IgD-negative memory B cell (primary cell): ENCODE data around the gene PHPT1. TPM values are rescaled to one million over a fixed set of nuclear protein-coding genes. Genes with fewer than 3 reads are reported as not detected.
A peak's percentile ranks its signal among the peaks of the same experiment; 100 is the strongest.
"Not testable (repeated sequence)": the region's sequence is repeated elsewhere in the genome, so short reads cannot be mapped to it uniquely, and the experiment has no call there.

ENCODE experiments used
- H3K27ac Mint-ChIP-seq, 3 donors: one replicate each; pipeline ENCODE4 v1.8.0; 2020 to 2022; ENCODE audit warnings: mild to moderate bottlenecking in 3 of 3, mixed read lengths in 3 of 3, moderate library complexity in 1 of 3
- H3K27me3 Mint-ChIP-seq: one replicate; pipeline ENCODE4 v1.8.0; 2021; ENCODE audit warnings: mixed read lengths
- H3K36me3 Mint-ChIP-seq: one replicate; pipeline ENCODE4 v1.8.0; 2020; ENCODE audit warnings: mild to moderate bottlenecking, mixed read lengths
- H3K4me1 Mint-ChIP-seq, 3 donors: one replicate each; pipeline ENCODE4 v1.8.0; 2020 to 2022; ENCODE audit warnings: mixed read lengths in 3 of 3, mild to moderate bottlenecking in 1 of 3
- H3K4me3 Mint-ChIP-seq, 4 donors: one replicate each; pipeline ENCODE4 v1.8.0; 2020 to 2022; ENCODE audit warnings: mild to moderate bottlenecking in 4 of 4, mixed read lengths in 4 of 4, moderate library complexity in 3 of 4
- H3K9me3 Mint-ChIP-seq, 3 donors: one replicate each; pipeline ENCODE4 v1.8.0; 2020 to 2021; ENCODE audit warnings: mixed read lengths in 3 of 3, mild to moderate bottlenecking in 1 of 3
- polyA plus RNA-seq: library from polyadenylated mRNA; unstranded; fragments of 300-500 nt; fragmentation: Illumina TruSeq; gene quantifications from one replicate; pipeline ENCODE4 v1.2.3, GENCODE V29; 2021

The PHPT1 gene
- polyA plus RNA-seq, 1 donor from 2014 or later, result 91.6 TPM

GRCh38 chr9:136840140-136840876, 8.9 kb upstream of the PHPT1 start:
- Mint-ChIP-seq H3K4me1 (peaks cover 3 to 5% (median 4%) of the 10 kb centered on the region in 3 donors), H3K27ac (peak overlapping the region in 1 of 3 donors; percentile 68), H3K9me3 (no peaks in the 10 kb centered on the region), H3K36me3 (no peaks in the 10 kb centered on the region), H3K27me3 (peaks cover 4% of the 10 kb centered on the region), H3K4me3 (peak overlapping the region in 2 of 4 donors; percentile 35 to 83)

- H3K4me1 Mint-ChIP-seq, result peaks cover 3 to 5% (median 4%) of the 10 kb centered on the region in 3 donors
- H3K9me3 Mint-ChIP-seq, result no peaks in the 10 kb centered on the region
- H3K36me3 Mint-ChIP-seq, result no peaks in the 10 kb centered on the region
- H3K4me3 Mint-ChIP-seq, result peak overlapping the region in 1 of 4 donors; percentile 89
- H3K27ac Mint-ChIP-seq, result peak overlapping the region in 1 of 3 donors; percentile 90
- H3K27me3 Mint-ChIP-seq, result peaks cover 4% of the 10 kb centered on the region
Observed at GRCh38 chr9:136840877-136841645, 8.1 kb upstream of the PHPT1 start.

- peak overlapping the region; percentile 86 to 95 (median 90) for H3K27ac Mint-ChIP-seq
- not testable (repeated sequence) for H3K27me3 Mint-ChIP-seq, H3K36me3 Mint-ChIP-seq, H3K9me3 Mint-ChIP-seq, H3K4me1 Mint-ChIP-seq
- peak overlapping the region; percentile 87 to 96 (median 92) for H3K4me3 Mint-ChIP-seq
Observed at GRCh38 chr9:136841646-136842379, 7.4 kb upstream of the PHPT1 start.

- H3K9me3 Mint-ChIP-seq, H3K27me3 Mint-ChIP-seq: not testable (repeated sequence)
- peak within 1 kb of the TSS; percentile 87 to 96 (median 94) for H3K4me3 Mint-ChIP-seq
Observed at GRCh38 chr9:136842380-136842948, 6.7 kb upstream of the PHPT1 start, which contains the start of gene AJM1. TSS of gene AJM1 (plus strand) at chr9:136842478. CDS start at chr9:136844415, 1,937 bp downstream.

GRCh38 chr9:136843159-136843800, 5.9 kb upstream of the PHPT1 start:
- H3K27me3 Mint-ChIP-seq, result peaks cover 12% of the 10 kb centered on the region
- peak overlapping the region; percentile 72 to 92 (median 86) for H3K4me3 Mint-ChIP-seq
- not testable (repeated sequence) for H3K4me1 Mint-ChIP-seq, H3K9me3 Mint-ChIP-seq, H3K36me3 Mint-ChIP-seq
- H3K27ac Mint-ChIP-seq, result peak overlapping the region; percentile 81 to 94 (median 85)

More at GRCh38 chr9:136842380-136842948, 6.7 kb upstream of the PHPT1 start, which contains the start of gene AJM1:
- H3K36me3 Mint-ChIP-seq, H3K4me1 Mint-ChIP-seq: not testable (repeated sequence)
- peak within 1 kb of the TSS; percentile 86 to 95 (median 90) for H3K27ac Mint-ChIP-seq

GRCh38 chr9:136843801-136844740, 5.1 kb upstream of the PHPT1 start:
- Mint-ChIP-seq H3K27ac (peak overlapping the region; percentile 81 to 94 (median 85)), H3K27me3 (peaks cover 12% of the 10 kb centered on the region), H3K4me3 (peak overlapping the region; percentile 72 to 92 (median 86))
- not testable (repeated sequence) for H3K9me3 Mint-ChIP-seq, H3K36me3 Mint-ChIP-seq, H3K4me1 Mint-ChIP-seq

GRCh38 chr9:136844761-136845464, 4.3 kb upstream of the PHPT1 start:
- peaks cover 0 to 2% (median 0%) of the 10 kb centered on the region in 3 donors for H3K9me3 Mint-ChIP-seq
- H3K4me3 Mint-ChIP-seq, result peak overlapping the region in 3 of 4 donors; percentile 30 to 81 (median 60)
- peaks cover 8 to 10% (median 9%) of the 10 kb centered on the region in 3 donors for H3K4me1 Mint-ChIP-seq
- no peaks in the 10 kb centered on the region for H3K36me3 Mint-ChIP-seq
- peak overlapping the region in 1 of 3 donors; percentile 92 for H3K27ac Mint-ChIP-seq
- H3K27me3 Mint-ChIP-seq, result peaks cover 12% of the 10 kb centered on the region

- H3K4me1 Mint-ChIP-seq, result peaks cover 8 to 10% (median 9%) of the 10 kb centered on the region in 3 donors
- H3K27ac Mint-ChIP-seq, result peak overlapping the region in 1 of 3 donors; percentile 92
- H3K4me3 Mint-ChIP-seq, result peak overlapping the region in 3 of 4 donors; percentile 30 to 81 (median 60)
- H3K9me3 Mint-ChIP-seq, result peaks cover 0 to 2% (median 0%) of the 10 kb centered on the region in 3 donors
- H3K36me3 Mint-ChIP-seq, result no peaks in the 10 kb centered on the region
- H3K27me3 Mint-ChIP-seq, result peaks cover 12% of the 10 kb centered on the region
Observed at GRCh38 chr9:136845465-136846260, 3.5 kb upstream of the PHPT1 start.

GRCh38 chr9:136846376-136847087, 2.7 kb upstream of the PHPT1 start:
- Mint-ChIP-seq H3K36me3 (no peaks in the 10 kb centered on the region), H3K27ac (peak overlapping the region in 2 of 3 donors; percentile 87 to 93), H3K27me3 (peaks cover 12% of the 10 kb centered on the region), H3K4me1 (peaks cover 8 to 10% (median 9%) of the 10 kb centered on the region in 3 donors), H3K4me3 (peak overlapping the region in 3 of 4 donors; percentile 21 to 80 (median 27)), H3K9me3 (peaks cover 0 to 2% (median 0%) of the 10 kb centered on the region in 3 donors)

- Mint-ChIP-seq H3K27me3 (peaks cover 12% of the 10 kb centered on the region), H3K4me3 (peak overlapping the region; percentile 83 to 93 (median 92)), H3K36me3 (no peaks in the 10 kb centered on the region), H3K27ac (peak overlapping the region; percentile 86 to 95 (median 93)), H3K4me1 (peaks cover 6 to 9% (median 8%) of the 10 kb centered on the region in 3 donors), H3K9me3 (peaks cover 0 to 2% (median 0%) of the 10 kb centered on the region in 3 donors)
Observed at GRCh38 chr9:136847088-136847825, 2.0 kb upstream of the PHPT1 start.

GRCh38 chr9:136847826-136848392, 1.3 kb upstream of the PHPT1 start:
- peak overlapping the region; percentile 83 to 93 (median 92) for H3K4me3 Mint-ChIP-seq
- H3K27ac Mint-ChIP-seq, result peak overlapping the region; percentile 86 to 95 (median 93)
- H3K36me3 Mint-ChIP-seq, result no peaks in the 10 kb centered on the region
- peaks cover 5 to 9% (median 8%) of the 10 kb centered on the region in 3 donors for H3K4me1 Mint-ChIP-seq
- H3K27me3 Mint-ChIP-seq, result peaks cover 12% of the 10 kb centered on the region
- H3K9me3 Mint-ChIP-seq, result peaks cover 0 to 2% (median 0%) of the 10 kb centered on the region in 3 donors
